H9 (cell line): ENCODE measurements around the gene THAP11. TPM values are rescaled to one million over a fixed set of nuclear protein-coding genes. Genes with fewer than 3 reads are reported as not detected.

Source experiments
- DNase-seq: peaks from one replicate; pipeline ENCODE4 v3.0.0-alpha.2; 2017
- H2AFZ ChIP-seq: one replicate; pipeline ENCODE4 v1.6.1; 2013; ENCODE audit warnings: mild to moderate bottlenecking, low read length, control low read depth, moderate library complexity
- H2AK5ac ChIP-seq: 2 replicates; pipeline ENCODE4 v1.6.1; 2013; ENCODE audit warnings: low read length, control low read depth, mixed read lengths; ENCODE audit not compliant: insufficient read length
- H2BK120ac ChIP-seq: one replicate; pipeline ENCODE4 v1.6.1; 2013; ENCODE audit warnings: low read depth, mild to moderate bottlenecking, low read length, control low read depth, inconsistent platforms; ENCODE audit not compliant: poor library complexity, severe bottlenecking
- H2BK12ac ChIP-seq: 2 replicates; pipeline ENCODE4 v1.6.1; 2013; ENCODE audit warnings: low read length, control low read depth, mixed read lengths, low read depth; ENCODE audit not compliant: insufficient read length
- H2BK15ac ChIP-seq: 2 replicates; pipeline ENCODE4 v1.6.1; 2013; ENCODE audit warnings: low read depth, low read length, control low read depth
- H2BK20ac ChIP-seq: one replicate; pipeline ENCODE4 v1.6.1; 2013; ENCODE audit warnings: low read depth, mild to moderate bottlenecking, low read length, control low read depth, inconsistent platforms; ENCODE audit not compliant: poor library complexity, severe bottlenecking
- H2BK5ac ChIP-seq: 2 replicates; pipeline ENCODE4 v1.6.1; 2013; ENCODE audit warnings: low read length, control low read depth, mixed read lengths; ENCODE audit not compliant: insufficient read length
- H3K14ac ChIP-seq: 2 replicates; pipeline ENCODE4 v1.6.1; 2013; ENCODE audit warnings: low read length, control low read depth; ENCODE audit not compliant: insufficient read depth
- H3K18ac ChIP-seq: 2 replicates; pipeline ENCODE4 v1.6.1; 2013; ENCODE audit warnings: low read depth, mild to moderate bottlenecking, mixed read lengths, low read length, control low read depth; ENCODE audit not compliant: insufficient read length
- H3K23ac ChIP-seq: 2 replicates; pipeline ENCODE4 v1.6.1; 2013; ENCODE audit warnings: low read length, control low read depth, mixed read lengths, low read depth; ENCODE audit not compliant: insufficient read length
- H3K23me2 ChIP-seq: 2 replicates; pipeline ENCODE4 v1.6.1; 2013; ENCODE audit warnings: low read depth, mild to moderate bottlenecking, mixed read lengths, low read length, control low read depth; ENCODE audit not compliant: insufficient read length, poor library complexity, severe bottlenecking
- H3K27ac ChIP-seq: 2 replicates; pipeline ENCODE4 v1.5.1; 2013; ENCODE audit warnings: low read length, control low read depth, mixed read lengths, low read depth; ENCODE audit not compliant: insufficient read length
- H3K27me3 ChIP-seq: 2 replicates; pipeline ENCODE4 v1.6.1; 2013; ENCODE audit warnings: low read length, control low read depth, inconsistent platforms; ENCODE audit not compliant: insufficient read depth
- H3K4ac ChIP-seq: 2 replicates; pipeline ENCODE4 v1.6.1; 2013; ENCODE audit warnings: low read depth, mild to moderate bottlenecking, control low read depth, inconsistent platforms, low read length, moderate library complexity
- H3K4me1 ChIP-seq: 2 replicates; pipeline ENCODE4 v1.6.1; 2013; ENCODE audit warnings: low read length, control low read depth, inconsistent platforms; ENCODE audit not compliant: insufficient read depth
- H3K4me2 ChIP-seq: 2 replicates; pipeline ENCODE4 v1.6.1; 2013; ENCODE audit warnings: low read length, control low read depth, mixed read lengths; ENCODE audit not compliant: insufficient read length, insufficient read depth
- H3K56ac ChIP-seq: 2 replicates; pipeline ENCODE4 v1.6.1; 2013; ENCODE audit warnings: low read depth, mild to moderate bottlenecking, mixed read lengths, low read length, control low read depth; ENCODE audit not compliant: insufficient read length
- H3K79me1 ChIP-seq: 2 replicates; pipeline ENCODE4 v1.6.1; 2013; ENCODE audit warnings: low read depth, mild to moderate bottlenecking, moderate library complexity, low read length, control low read depth, inconsistent platforms; ENCODE audit not compliant: insufficient read depth, poor library complexity, severe bottlenecking
- H3K79me2 ChIP-seq: 2 replicates; pipeline ENCODE4 v1.6.1; 2013; ENCODE audit warnings: low read length, control low read depth, inconsistent platforms; ENCODE audit not compliant: insufficient read depth
- H3K9ac ChIP-seq: 2 replicates; pipeline ENCODE4 v1.6.1; 2013; ENCODE audit warnings: low read length, control low read depth, mixed read lengths; ENCODE audit not compliant: insufficient read length; ENCODE audit errors: extremely low read depth
- H3K9me3 ChIP-seq: one replicate; pipeline ENCODE4 v1.6.1; 2013; ENCODE audit warnings: low read depth, low read length, inconsistent platforms; ENCODE audit not compliant: control insufficient read depth
- H3T11ph ChIP-seq: one replicate; pipeline ENCODE4 v1.6.1; 2013; ENCODE audit warnings: mild to moderate bottlenecking, low read length, control low read depth, inconsistent platforms
- H4K20me1 ChIP-seq: one replicate; pipeline ENCODE4 v1.6.1; 2013; ENCODE audit not compliant: control insufficient read depth, insufficient read length, insufficient read depth
- H4K5ac ChIP-seq: 2 replicates; pipeline ENCODE4 v1.6.1; 2013; ENCODE audit warnings: low read depth, mild to moderate bottlenecking, mixed read lengths, low read length, control low read depth; ENCODE audit not compliant: insufficient read length
- H4K8ac ChIP-seq: replicated peaks from 2 replicates; pipeline ENCODE4 v1.6.1; 2013; ENCODE audit warnings: low read length, control low read depth, mixed read lengths, low read depth; ENCODE audit not compliant: insufficient read length
- H4K91ac ChIP-seq: 2 replicates; pipeline ENCODE4 v1.6.1; 2013; ENCODE audit warnings: low read depth, mild to moderate bottlenecking, moderate library complexity, mixed read lengths, low read length, control low read depth; ENCODE audit not compliant: insufficient read length
- H3K27ac Mint-ChIP-seq, 3 experiments: 2 replicates in 2 of 3; 3 replicates in 1 of 3; pipeline ENCODE4 v1.8.0; 2020 to 2021; ENCODE audit warnings: mixed read lengths in 3 of 3, mild to moderate bottlenecking in 1 of 3, moderate library complexity in 1 of 3
- H3K27me3 Mint-ChIP-seq: 2 replicates; pipeline ENCODE4 v1.8.0; 2021; ENCODE audit warnings: low read depth, mild to moderate bottlenecking, moderate library complexity, mixed read lengths
- H3K36me3 Mint-ChIP-seq, 3 experiments: 2 replicates in 2 of 3; 3 replicates in 1 of 3; pipeline ENCODE4 v1.8.0; 2020 to 2021; ENCODE audit warnings: low read depth in 3 of 3, mixed read lengths in 3 of 3; ENCODE audit not compliant: insufficient read depth in 1 of 3
- H3K4me1 Mint-ChIP-seq, 2 experiments: 2 replicates each; pipeline ENCODE4 v1.8.0; 2020; ENCODE audit warnings: mixed read lengths in 2 of 2
- H3K4me3 Mint-ChIP-seq, 2 experiments: 2 replicates in 1 of 2; 3 replicates in 1 of 2; pipeline ENCODE4 v1.8.0; 2020 to 2021; ENCODE audit warnings: mild to moderate bottlenecking in 2 of 2, mixed read lengths in 2 of 2, moderate library complexity in 1 of 2
- H3K9me3 Mint-ChIP-seq, 2 experiments: 2 replicates in 1 of 2; 3 replicates in 1 of 2; pipeline ENCODE4 v1.8.0; 2020; ENCODE audit warnings: mild to moderate bottlenecking in 2 of 2, mixed read lengths in 2 of 2, moderate library complexity in 1 of 2
- CTCF ChIP-seq: fragments of 200-600 bp; sonication (generic); conservative IDR thresholded peaks from 3 replicates; pipeline ENCODE4 v1.8.0; 2021; ENCODE audit warnings: antibody characterized with exemption, mild to moderate bottlenecking
- WGBS: extraction: QIAGEN DNeasy Blood & Tissue Kit; methylation state at CpG from one replicate; pipeline ENCODE4 v1.1.7; 2013; ENCODE audit warnings: missing lambda C conversion rate, low lambda C conversion rate, mixed read lengths; ENCODE audit not compliant: insufficient read length; ENCODE audit errors: extremely low coverage; 5-methylcytosine and 5-hydroxymethylcytosine counted together
- total RNA-seq: library from RNA; stranded (reverse); gene quantifications from 2 replicates; pipeline ENCODE4 v1.2.1, GENCODE V29; 2021

THAP11 gene
- total RNA-seq, 1 experiment from 2014 or later, result 48.9 TPM

- Histone ChIP-seq H3K23ac (no peak overlapping the region), H3K79me1 (no peaks in the 10 kb centered on the region), H2AFZ (no peak overlapping the region), H3K4me2 (no peak overlapping the region), H4K5ac (no peak overlapping the region), H4K91ac (no peak overlapping the region), H3K4me1 (no peaks in the 10 kb centered on the region), H2BK12ac (no peak overlapping the region), H3K18ac (no peak overlapping the region), H3K27ac (no peak overlapping the region), H3K27me3 (no peaks in the 10 kb centered on the region), H4K20me1 (no peaks in the 10 kb centered on the region), H3K4ac (no peak overlapping the region), H3K14ac (no peak overlapping the region; the same call in 1 of the 2 replicates), H3K9ac (no peak overlapping the region), H2BK120ac (no peak overlapping the region), H3K9me3 (no peaks in the 10 kb centered on the region), H2AK5ac (no peak overlapping the region), H3K56ac (no peak overlapping the region), H2BK20ac (no peak overlapping the region), H3T11ph (no peak overlapping the region), H3K79me2 (no peaks in the 10 kb centered on the region), H3K23me2 (no peaks in the 10 kb centered on the region), H4K8ac (no peak overlapping the region), H2BK15ac (no peak overlapping the region), H2BK5ac (no peak overlapping the region)
- TF ChIP-seq CTCF, result no peak
- WGBS, result no CpG with 5 or more reads among the region's 14 CpGs
- Mint-ChIP-seq H3K27ac (no peak overlapping the region), H3K4me3 (no peak overlapping the region), H3K27me3 (peaks cover 2% of the 10 kb centered on the region; the same call in 1 of the 2 replicates), H3K9me3 (no peaks in the 10 kb centered on the region), H3K36me3 (peaks cover 20 to 51% (median 51%) of the 10 kb centered on the region in 3 experiments; a peak in 6 of 7 replicates), H3K4me1 (peaks cover 12 to 15% of the 10 kb centered on the region in 2 experiments)
- DNase-seq, result no peak
Measured at GRCh38 chr16:67825906-67826305, 16.2 kb upstream of the THAP11 start.
